ENCODE data around the gene KLHL24. TPM values are rescaled to one million over a fixed set of nuclear protein-coding genes. Genes with fewer than 3 reads are reported as not detected.

KLHL24 gene
- total and polyA plus RNA-seq, 2 of the 13 experiments (the other 11 are each of a cell fraction or from before 2014, with no cell fraction given), result 6.9 to 15.7 TPM

DNA sequence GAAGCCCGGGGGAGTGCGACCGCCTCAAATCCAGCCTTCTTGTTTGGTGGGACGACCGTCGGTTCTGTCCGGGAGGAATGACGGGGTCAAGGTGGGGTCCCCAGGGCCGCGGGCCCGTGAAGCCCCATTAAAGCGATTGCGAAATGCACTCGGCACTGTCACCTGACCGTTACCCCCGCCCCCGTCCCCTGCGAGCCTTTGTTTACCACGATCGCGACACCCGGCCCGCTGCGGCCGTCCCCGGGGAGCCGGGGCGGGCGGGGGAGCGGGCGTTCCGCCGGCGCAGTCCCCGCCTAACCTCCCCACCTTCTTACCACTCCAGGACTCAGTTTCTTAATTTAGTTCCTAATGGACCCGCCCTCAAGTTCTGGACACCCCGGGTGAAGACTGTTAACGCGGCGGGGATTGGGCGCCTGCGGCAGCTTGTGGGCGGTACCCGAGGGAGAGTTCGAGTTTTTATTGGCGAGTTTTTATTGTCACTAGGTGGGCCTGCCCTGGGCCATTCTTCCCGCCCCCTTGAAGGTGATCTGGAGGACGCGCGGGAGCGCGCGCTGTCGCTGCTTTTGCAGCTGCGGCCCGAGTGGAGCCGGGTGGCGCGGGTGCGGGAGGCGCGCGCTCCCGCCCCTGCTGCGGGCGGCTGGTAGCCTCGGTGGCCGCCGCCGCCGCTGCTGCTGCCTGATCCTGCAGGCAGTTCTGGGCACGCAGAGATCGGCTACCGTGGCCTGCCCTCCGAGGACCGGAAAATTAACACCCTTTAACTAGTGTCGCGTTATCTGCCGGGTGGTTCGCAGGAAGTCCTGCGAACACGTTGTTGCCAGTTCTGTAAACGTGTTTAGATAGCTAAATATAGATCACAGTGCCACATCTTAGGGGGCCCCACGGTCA lies 1.0 kb downstream of the KLHL24 start (continued):
- TF ChIP-seq, protein P1, sequence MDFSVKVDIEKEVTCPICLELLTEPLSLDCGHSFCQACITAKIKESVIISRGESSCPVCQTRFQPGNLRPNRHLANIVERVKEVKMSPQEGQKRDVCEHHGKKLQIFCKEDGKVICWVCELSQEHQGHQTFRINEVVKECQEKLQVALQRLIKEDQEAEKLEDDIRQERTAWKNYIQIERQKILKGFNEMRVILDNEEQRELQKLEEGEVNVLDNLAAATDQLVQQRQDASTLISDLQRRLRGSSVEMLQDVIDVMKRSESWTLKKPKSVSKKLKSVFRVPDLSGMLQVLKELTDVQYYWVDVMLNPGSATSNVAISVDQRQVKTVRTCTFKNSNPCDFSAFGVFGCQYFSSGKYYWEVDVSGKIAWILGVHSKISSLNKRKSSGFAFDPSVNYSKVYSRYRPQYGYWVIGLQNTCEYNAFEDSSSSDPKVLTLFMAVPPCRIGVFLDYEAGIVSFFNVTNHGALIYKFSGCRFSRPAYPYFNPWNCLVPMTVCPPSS (IDR thresholded peaks at IDR 0.05), result no peak
- TF ChIP-seq YY1 (IDR thresholded peaks at IDR 0.05; ENCODE audit: insufficient read depth, insufficient replicate concordance, low read depth, low read length) (peak; percentile 44), GLI4 (CRISPR knock-in tag; IDR thresholded peaks at IDR 0.05; ENCODE audit: borderline replicate concordance) (no peak), ZNF660 (CRISPR knock-in tag; IDR thresholded peaks at IDR 0.05; ENCODE audit: borderline replicate concordance, low read depth) (no peak), HCFC1 (IDR thresholded peaks at IDR 0.05; ENCODE audit: low read depth, low read length) (no peak), TFAP4 (IDR thresholded peaks at IDR 0.05; ENCODE audit: borderline replicate concordance, low read depth) (no peak), ZNF407 (CRISPR knock-in tag; IDR thresholded peaks at IDR 0.05; ENCODE audit: not compliant biosample characterization) (no peak), ZNF547 (CRISPR knock-in tag; IDR thresholded peaks at IDR 0.05) (0 out of 2 replicates have a peak, but pooled peaks have one; percentile 22)
- TF ChIP-seq, protein P2, sequence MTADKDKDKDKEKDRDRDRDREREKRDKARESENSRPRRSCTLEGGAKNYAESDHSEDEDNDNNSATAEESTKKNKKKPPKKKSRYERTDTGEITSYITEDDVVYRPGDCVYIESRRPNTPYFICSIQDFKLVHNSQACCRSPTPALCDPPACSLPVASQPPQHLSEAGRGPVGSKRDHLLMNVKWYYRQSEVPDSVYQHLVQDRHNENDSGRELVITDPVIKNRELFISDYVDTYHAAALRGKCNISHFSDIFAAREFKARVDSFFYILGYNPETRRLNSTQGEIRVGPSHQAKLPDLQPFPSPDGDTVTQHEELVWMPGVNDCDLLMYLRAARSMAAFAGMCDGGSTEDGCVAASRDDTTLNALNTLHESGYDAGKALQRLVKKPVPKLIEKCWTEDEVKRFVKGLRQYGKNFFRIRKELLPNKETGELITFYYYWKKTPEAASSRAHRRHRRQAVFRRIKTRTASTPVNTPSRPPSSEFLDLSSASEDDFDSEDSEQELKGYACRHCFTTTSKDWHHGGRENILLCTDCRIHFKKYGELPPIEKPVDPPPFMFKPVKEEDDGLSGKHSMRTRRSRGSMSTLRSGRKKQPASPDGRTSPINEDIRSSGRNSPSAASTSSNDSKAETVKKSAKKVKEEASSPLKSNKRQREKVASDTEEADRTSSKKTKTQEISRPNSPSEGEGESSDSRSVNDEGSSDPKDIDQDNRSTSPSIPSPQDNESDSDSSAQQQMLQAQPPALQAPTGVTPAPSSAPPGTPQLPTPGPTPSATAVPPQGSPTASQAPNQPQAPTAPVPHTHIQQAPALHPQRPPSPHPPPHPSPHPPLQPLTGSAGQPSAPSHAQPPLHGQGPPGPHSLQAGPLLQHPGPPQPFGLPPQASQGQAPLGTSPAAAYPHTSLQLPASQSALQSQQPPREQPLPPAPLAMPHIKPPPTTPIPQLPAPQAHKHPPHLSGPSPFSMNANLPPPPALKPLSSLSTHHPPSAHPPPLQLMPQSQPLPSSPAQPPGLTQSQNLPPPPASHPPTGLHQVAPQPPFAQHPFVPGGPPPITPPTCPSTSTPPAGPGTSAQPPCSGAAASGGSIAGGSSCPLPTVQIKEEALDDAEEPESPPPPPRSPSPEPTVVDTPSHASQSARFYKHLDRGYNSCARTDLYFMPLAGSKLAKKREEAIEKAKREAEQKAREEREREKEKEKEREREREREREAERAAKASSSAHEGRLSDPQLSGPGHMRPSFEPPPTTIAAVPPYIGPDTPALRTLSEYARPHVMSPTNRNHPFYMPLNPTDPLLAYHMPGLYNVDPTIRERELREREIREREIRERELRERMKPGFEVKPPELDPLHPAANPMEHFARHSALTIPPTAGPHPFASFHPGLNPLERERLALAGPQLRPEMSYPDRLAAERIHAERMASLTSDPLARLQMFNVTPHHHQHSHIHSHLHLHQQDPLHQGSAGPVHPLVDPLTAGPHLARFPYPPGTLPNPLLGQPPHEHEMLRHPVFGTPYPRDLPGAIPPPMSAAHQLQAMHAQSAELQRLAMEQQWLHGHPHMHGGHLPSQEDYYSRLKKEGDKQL (CRISPR knock-in tag; IDR thresholded peaks at IDR 0.05; ENCODE audit: low read depth), result no peak

All from HepG2 (cell line).